Upper lobe of left lung (tissue), 4 donors: Measurements from ENCODE around the gene LMOD1.
A peak's percentile ranks its signal among the peaks of the same experiment; 100 is the strongest.

Experiments used
- CTCF ChIP-seq, 6 experiments: fragments of 450-650 bp in 4 of 6; fragments of 200-600 bp in 2 of 6; sonication (generic) in 2 of 6; IDR thresholded peaks; one replicate each; pipeline ENCODE4 v1.5.1; 2016 to 2019; ENCODE audit warnings: antibody characterized with exemption in 6 of 6
- EP300 ChIP-seq, 4 donors: sonication (generic); formaldehyde crosslinking; IDR thresholded peaks; one replicate each; pipeline ENCODE4 v1.5.1; 2017; ENCODE audit warnings: antibody characterized with exemption in 4 of 4, control low read depth in 2 of 4
- POLR2A ChIP-seq, 4 donors: fragments of 450-650 bp; IDR thresholded peaks; one replicate each; pipeline ENCODE4 v1.5.1; 2016 to 2017; ENCODE audit warnings: antibody characterized with exemption in 4 of 4, mild to moderate bottlenecking in 2 of 4
- POLR2AphosphoS5 ChIP-seq, 2 donors: sonication (generic); formaldehyde crosslinking; IDR thresholded peaks; one replicate each; pipeline ENCODE4 v1.5.1; 2017; ENCODE audit warnings: antibody characterized with exemption in 2 of 2

DNA sequence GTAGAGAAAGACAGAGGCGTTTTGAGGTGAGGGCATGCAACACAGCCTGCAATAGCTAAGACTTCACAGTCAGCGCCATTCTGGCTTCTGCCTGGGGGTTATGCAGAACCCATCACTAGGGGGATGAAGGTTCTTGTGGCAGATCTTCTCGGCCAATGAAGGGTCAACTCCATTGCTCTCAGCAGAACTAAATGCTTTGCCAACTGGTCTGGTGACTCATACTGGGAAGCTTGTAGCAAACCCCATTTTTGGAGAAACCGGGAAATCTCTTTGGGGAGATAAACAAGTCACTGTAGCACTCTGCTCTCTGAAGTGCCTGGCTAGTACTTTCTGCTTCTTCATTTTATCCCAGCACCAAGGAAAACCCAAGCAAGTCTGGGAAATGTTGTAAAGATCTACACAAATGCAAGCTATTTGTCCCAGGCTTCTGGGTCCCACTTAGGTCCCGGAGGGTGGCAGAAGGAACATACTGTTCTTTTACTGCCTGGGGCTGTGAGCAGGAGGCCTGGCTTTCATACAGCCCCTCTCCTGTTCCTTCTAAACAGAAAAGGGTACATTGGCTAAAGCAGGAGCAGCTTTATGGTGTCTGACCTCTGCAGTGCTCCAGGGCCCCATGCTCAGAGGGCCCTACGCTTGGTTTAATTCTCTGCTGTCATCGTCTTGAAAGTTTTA is 28.9 kb downstream of the LMOD1 start:
- peak in 1 of 2 donors; percentile 23 for TF ChIP-seq POLR2AphosphoS5 (IDR thresholded peaks at IDR 0.05)
- TF ChIP-seq CTCF (IDR thresholded peaks at IDR 0.05): no peak
- no peak for TF ChIP-seq POLR2A (IDR thresholded peaks at IDR 0.05)
- peak in 1 of 4 donors; percentile 16 for TF ChIP-seq EP300 (IDR thresholded peaks at IDR 0.05)
